ENCODE results near the gene ABCC9. TPM values are rescaled to one million over a fixed set of nuclear protein-coding genes. Genes with fewer than 3 reads are reported as not detected.

The ABCC9 gene
- total RNA-seq, 2 donors from 2014 or later: 0.69 to 5.0 TPM

GRCh38 chr12:21913823-21914222, 27.4 kb downstream of the ABCC9 start:
- Histone ChIP-seq H3K9me3 (no peaks in the 10 kb centered on the region), H3K9ac (ENCODE audit: low read depth in 2 of 2, low read length in 2 of 2) (no peak overlapping the region), H3K4me3 (no peak overlapping the region), H3K4me1 (no peaks in the 10 kb centered on the region), H3K27ac (no peak overlapping the region), H3K27me3 (no peaks in the 10 kb centered on the region), H3K36me3 (no peaks in the 10 kb centered on the region)
- intact Hi-C loops (cut with DNase I): no loop called here
- TF ChIP-seq CTCF (IDR thresholded peaks at IDR 0.05): no peak
- no peak for DNase-seq

DNA sequence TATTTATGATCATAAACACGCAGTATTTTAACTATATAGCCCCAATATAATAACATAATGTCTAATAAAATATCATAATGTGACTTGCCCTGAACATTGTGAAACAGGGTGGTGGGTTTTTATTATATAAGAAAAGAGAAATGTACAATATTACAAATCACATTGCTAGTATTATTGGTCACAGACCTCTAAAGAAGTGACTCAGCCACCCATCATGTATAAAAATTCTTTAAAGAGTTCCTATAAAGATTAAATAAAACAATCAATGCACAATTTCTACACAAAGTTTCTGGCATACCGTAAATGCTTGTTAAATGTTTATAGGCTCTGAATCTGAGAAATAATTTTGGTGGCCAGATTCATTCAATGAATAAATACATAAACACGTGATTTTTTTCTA, 28.9 kb downstream of the ABCC9 start:
- no peaks in the 10 kb centered on the region for H3K27me3 ChIP-seq
- no peak for DNase-seq
- H3K4me1 ChIP-seq: no peaks in the 10 kb centered on the region
- no peak for TF ChIP-seq CTCF (IDR thresholded peaks at IDR 0.05)
- no peak overlapping the region for H3K9ac ChIP-seq (ENCODE audit: low read depth in 2 of 2, low read length in 2 of 2)
- intact Hi-C loops (cut with DNase I): no loop called here
- H3K36me3 ChIP-seq: no peaks in the 10 kb centered on the region
- H3K9me3 ChIP-seq: no peaks in the 10 kb centered on the region
- no peak overlapping the region for H3K27ac ChIP-seq
- H3K4me3 ChIP-seq: no peak overlapping the region

DNA sequence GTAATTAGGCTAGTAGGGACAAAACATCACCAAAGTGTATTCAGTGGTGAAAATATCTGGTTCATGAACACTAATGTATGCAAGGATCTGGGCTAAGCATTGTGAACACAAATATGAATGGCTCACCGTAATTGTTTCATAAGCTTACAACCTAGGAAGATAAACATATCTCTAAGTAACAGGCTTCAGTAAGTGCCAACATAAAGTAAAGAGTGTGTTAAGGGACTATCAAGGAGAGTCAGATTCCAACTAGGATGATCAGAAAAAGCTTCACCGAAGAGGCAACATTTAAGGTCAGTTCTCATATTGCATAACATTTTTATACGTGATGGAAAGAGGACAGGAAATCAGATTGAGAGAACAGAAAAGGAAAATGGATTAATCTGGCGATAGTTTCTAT, 29.4 kb downstream of the ABCC9 start:
- TF ChIP-seq CTCF (IDR thresholded peaks at IDR 0.05): no peak
- no peaks in the 10 kb centered on the region for H3K36me3 ChIP-seq
- H3K27me3 ChIP-seq: no peaks in the 10 kb centered on the region
- intact Hi-C loops (cut with DNase I): no loop called here
- no peaks in the 10 kb centered on the region for H3K9me3 ChIP-seq
- no peak overlapping the region for H3K4me3 ChIP-seq
- no peak overlapping the region for H3K27ac ChIP-seq
- no peak overlapping the region for H3K9ac ChIP-seq (ENCODE audit: low read depth in 2 of 2, low read length in 2 of 2)
- DNase-seq: no peak
- no peaks in the 10 kb centered on the region for H3K4me1 ChIP-seq

GRCh38 chr12:21910657-21911056, 30.6 kb downstream of the ABCC9 start:
- no peak overlapping the region for H3K27ac ChIP-seq
- H3K4me1 ChIP-seq: no peaks in the 10 kb centered on the region
- H3K9ac ChIP-seq (ENCODE audit: low read depth in 2 of 2, low read length in 2 of 2): no peak overlapping the region
- intact Hi-C loops (cut with DNase I): no loop called here
- H3K9me3 ChIP-seq: no peaks in the 10 kb centered on the region
- no peaks in the 10 kb centered on the region for H3K36me3 ChIP-seq
- no peak for TF ChIP-seq CTCF (IDR thresholded peaks at IDR 0.05)
- no peaks in the 10 kb centered on the region for H3K27me3 ChIP-seq
- no peak overlapping the region for H3K4me3 ChIP-seq
- DNase-seq: no peak

GRCh38 chr12:21907948-21908837, 33.0 kb downstream of the ABCC9 start:
- H3K36me3 ChIP-seq: no peaks in the 10 kb centered on the region
- H3K27ac ChIP-seq: no peak overlapping the region
- no peaks in the 10 kb centered on the region for H3K9me3 ChIP-seq
- no peak overlapping the region for H3K4me3 ChIP-seq
- H3K27me3 ChIP-seq: no peaks in the 10 kb centered on the region
- H3K4me1 ChIP-seq: no peaks in the 10 kb centered on the region
- no peak for DNase-seq
- intact Hi-C loops (cut with DNase I): no loop called here
- H3K9ac ChIP-seq (ENCODE audit: low read depth in 2 of 2, low read length in 2 of 2): no peak overlapping the region
- TF ChIP-seq CTCF (IDR thresholded peaks at IDR 0.05): no peak

Data from colonic mucosa (tissue), 4 donors.